GM03348 (cell line): Measurements from ENCODE around the gene SLC25A21.
"Not testable (repeated sequence)": the region's sequence is repeated elsewhere in the genome, so short reads cannot be mapped to it uniquely, and the experiment has no call there.

Experiments used
- DNase-seq: peaks from one replicate; pipeline ENCODE4 v3.0.0; 2012; ENCODE audit warnings: low spot score

The SLC25A21 gene

DNA sequence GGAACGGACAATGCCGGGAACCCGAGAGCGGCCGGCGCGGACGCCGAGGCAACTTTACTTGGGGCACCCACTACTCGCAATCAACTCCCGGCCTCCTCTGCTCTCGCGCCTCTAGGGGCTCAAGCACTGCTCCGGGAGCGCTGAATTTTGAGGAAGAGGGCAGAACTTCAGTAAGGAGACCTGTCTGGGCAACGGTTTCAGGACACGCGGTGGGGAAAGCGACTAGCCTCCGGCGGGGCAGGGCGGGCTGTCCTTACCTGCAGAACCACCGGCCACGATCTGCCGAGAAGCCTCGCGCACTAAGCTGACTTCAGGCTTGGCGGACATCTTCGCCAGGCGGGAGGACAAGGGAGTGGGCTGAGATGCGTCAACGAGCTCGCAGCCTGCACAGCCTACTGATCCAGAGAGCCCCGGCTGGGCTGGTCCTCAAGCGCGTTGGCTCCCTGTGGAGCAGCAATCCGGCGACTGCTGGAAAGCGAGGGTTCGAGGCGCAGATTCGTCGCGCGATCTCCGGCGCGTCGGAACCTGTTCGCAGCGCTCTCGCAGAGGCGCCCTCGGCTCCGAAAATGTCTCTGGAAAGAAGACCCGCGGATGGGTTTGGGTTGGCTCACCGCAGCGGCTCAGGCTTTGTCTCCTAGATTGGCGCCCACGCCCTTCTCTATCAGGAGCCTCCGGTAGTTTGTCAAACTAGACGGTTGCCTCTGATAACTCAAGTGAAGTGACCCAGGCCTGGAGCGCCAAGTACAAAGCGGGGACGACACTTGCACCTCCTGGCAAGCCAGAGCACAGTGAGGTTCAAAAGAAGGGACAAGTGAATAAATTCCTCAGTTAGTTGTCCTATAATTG is at the start of gene SLC25A21:
TSS of gene SLC25A21 (minus strand) at position 583 of the 846 bp plus-strand sequence.
- DNase-seq, result peak; percentile 89

DNA sequence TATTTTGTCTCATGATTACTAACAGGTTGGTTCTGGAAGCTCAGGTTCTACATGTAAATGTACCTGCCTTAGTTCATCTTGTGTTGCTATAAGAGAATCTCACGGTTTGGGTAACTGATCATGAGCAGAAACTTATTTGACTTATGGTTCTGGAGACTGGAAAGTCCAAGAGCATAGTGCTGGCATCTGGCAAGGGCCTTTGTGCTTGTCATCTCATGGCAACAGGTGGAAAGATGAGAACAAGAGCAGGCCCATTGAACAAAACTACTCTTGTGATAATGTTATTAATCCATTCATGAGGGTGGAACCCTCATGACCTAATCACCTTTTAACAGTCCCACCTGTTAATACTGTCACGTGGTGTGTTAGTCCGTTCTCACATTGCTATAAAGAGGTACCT is 48.7 kb upstream of the SLC25A21 start:
- no peak for DNase-seq

DNA sequence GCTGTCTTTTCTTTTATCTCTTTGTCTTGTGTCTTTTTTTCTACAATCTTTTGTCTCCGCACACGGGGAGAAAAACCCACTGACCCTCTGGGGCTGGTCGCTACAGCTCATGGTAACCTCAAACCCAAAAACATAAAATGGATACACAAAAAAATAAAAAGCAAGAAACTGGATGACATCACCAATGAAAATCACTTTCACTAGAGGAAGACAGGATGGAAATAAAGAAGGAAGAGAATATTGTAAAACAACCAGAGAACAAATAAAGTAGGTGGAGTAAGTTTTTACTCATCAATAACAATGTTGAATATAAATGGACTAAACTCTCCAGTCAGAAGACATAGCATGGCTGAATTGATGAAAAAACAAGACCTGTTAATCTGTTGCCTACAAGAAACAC is 42.9 kb upstream of the SLC25A21 start:
- DNase-seq, result no peak

DNA sequence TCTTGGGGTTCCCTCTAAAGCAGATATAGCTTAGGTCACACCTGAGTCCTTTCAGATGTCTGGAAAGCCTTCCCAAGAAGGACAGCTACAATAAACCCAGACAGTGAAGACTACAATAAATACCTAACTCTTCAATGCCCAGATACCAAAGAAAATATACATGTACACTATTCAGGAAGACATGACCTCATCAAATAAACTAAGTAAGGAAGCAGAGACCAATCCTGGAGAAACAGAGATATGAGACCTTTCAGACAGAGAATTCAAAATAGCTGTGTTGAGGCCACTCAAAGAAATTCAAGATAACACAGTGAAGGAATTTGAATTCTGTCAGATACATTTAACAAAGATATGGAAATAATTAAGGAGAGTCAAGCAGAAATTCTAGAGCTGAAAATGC is 40.6 kb upstream of the SLC25A21 start:
- no peak for DNase-seq

DNA sequence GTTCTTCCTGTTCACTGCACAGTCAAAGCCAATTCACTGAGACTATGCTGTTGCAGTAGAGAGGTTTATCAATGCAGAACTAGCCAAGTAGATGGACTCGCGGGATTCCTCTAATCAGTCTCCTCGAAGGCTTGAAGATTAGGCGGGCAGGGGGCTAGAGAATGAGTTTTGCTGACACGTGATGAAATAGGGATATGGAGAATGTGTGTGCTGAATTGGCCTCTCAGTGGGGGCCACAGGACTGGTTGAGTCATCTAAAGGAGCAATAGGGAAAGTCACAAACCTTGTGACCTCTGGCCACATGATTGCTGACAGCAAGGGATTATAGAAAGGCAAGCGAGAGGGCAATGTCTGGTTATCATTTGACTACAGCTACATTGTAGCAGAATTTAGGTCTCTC is 38.0 kb upstream of the SLC25A21 start:
- DNase-seq, result no peak

DNA sequence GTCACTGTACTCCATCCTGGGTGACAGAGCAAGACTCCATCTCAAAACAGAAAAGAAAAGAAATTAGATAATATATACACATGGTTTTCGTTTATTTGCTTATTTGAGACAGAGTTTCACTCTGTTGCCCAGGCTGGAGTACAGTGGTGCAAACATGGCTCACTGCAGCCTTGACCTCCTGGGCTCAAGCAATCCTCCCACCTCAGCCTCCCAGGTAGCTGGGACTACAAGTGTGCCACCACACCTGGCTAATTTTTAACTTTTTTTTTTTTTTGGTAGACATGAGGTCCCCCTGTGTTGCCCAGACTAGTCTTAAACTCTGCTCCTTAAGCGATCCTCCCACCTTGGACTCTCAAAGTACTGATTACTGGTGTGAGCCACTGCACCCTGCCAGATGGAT is 37.2 kb upstream of the SLC25A21 start:
- DNase-seq, result not testable (repeated sequence)

DNA sequence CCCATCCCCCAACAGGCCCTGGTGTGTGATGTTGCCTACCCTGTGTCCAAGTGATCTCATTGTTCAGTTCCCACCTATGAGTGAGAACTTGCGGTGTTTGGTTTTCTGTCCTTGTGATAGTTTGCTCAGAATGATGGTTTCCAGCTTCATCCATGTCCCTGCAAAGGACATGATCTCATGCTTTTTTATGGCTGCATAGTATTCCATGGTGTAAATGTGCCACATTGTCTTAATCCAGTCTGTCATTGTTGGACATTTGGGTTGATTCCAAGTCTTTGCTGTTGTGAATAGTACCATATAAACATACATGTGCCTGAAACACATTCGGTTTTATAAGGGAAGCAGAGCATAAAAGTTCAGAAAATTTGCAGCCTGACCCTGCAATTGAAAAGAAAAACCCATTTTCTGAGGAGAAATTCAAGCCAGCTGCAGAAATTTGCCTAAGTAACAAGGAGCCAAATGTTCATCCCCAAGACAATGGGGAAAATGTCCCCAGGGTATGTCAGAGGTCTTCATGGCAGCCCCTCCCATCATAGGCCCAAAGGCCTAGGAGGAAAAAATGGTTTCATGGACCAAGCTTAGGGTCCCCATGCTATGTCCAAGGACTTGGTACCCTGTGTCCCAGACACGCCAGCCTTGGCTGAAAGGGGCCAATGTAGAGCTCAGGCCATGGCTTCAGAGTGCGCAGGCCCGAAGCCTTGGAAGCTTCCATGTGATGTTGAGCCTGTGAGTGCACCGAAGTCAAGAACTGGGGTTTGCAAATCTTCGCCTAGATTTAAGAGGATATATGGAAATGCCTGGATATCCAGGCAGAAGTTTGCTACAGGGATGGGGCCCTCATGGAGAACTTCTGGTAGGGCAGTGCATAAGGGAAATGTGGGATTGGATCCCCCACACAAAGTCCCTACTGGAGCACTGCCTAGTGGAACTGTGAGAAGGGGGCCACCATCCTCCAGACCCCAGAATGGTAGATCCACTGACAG is 33.5 kb upstream of the SLC25A21 start:
- not testable (repeated sequence) for DNase-seq

DNA sequence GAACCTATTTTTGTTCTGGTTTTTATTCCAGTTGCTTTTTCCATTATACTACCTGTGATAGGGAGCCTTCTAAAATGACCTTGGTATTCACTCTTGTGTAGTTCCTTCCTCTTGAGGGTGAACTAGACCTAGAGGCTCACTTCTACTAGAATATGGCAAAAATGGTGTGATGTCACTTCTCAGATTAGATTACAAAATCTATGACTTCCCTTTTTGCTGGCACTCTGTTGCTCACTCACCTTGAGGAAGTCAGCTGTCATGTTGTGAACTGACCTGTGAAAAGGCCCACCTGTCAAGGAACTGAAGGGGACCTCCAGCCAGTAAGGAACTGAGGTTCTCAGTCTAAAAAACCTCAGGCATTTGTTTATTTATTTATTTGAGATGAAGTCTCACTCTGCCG is 31.0 kb upstream of the SLC25A21 start:
- DNase-seq, result no peak

DNA sequence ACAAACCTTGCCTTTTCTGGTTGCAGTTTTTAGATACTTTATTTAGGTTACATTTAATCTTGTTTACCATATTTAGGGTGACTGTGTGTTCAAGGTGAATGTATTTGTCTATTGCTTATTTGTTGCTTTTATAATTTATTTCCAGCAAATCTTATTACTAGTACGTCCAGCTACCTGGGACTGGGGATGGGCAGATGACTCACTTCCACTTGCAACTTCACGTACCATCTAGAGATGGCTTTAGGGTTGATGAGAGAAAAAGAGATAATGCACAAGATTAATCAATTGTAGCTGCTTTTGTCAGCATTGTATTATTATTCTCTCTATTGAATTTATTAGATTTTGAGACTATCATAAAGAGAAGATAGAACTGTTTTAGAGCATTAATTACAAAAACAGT is 30.4 kb upstream of the SLC25A21 start:
- no peak for DNase-seq

DNA sequence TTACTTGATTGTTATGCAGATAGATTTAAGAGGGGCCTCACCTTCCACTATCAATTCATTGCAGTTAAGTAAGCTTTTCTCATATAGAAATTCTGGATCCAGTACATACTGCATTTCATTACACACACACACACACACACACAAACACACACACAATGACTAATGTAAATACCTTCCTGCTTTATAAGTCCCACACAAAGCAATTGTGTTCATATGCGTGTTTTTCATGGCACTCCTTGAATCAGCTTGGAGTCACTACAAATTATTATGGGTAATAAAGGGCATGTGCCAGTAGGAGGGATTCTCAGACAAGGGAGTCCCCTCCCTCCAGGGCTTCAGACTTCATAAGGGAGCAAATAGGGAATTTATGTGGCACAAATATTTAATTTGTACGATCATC is 29.9 kb upstream of the SLC25A21 start:
- DNase-seq, result no peak

DNA sequence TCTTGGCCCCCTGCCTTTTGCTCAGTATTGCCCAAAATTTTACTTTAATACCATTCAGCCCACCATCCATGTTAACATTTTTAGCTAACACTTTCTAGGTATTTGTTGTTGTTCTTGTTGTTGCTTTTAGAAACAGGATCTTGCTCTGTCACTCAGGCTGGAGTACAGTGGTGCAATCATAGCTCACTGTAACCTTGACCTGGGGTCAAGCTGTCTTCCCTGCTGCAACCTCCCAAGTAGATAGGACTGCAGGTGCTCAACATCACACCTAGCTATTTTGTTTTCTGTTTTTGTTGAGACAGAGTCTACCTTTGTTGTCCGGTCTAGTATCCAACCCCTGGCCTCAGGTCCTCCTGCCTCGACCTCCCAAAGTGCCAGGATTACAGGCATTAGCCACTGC is 29.3 kb upstream of the SLC25A21 start:
- no peak for DNase-seq

DNA sequence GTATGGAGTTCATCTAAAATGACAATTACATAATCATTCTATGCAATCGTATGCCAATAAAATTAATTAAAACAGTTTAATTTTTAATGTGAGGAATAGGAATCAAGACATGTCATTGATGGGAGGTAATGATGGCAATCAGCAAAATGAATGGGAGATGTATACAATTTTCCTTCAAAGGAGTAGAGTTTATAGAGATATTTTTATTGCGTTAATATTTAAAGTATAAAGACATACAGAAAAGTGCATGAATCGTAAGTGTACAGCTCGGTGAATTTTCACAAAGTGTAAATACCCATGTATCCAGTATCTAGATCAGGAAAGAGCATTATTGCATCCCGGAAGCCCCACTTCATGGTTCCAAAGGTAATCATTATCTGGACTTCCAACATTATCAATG is 26.5 kb upstream of the SLC25A21 start:
- no peak for DNase-seq

DNA sequence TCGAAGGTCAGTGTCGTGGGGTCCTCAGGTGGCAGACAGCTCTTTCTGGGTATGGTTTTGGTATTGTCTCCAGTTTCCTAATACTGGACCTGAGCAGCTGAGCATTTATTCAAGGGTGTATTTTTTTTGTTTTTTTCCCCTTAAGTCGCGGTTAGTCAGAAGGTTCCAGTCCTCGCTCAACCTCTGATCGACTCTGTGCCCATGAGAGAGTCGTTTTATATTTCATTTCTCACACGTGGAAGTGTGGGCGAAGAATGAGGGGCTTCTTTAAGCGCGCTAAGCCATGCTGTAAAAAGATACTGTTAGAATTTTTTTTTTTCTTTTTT is 25.8 kb upstream of the SLC25A21 start:
- DNase-seq, result no peak

DNA sequence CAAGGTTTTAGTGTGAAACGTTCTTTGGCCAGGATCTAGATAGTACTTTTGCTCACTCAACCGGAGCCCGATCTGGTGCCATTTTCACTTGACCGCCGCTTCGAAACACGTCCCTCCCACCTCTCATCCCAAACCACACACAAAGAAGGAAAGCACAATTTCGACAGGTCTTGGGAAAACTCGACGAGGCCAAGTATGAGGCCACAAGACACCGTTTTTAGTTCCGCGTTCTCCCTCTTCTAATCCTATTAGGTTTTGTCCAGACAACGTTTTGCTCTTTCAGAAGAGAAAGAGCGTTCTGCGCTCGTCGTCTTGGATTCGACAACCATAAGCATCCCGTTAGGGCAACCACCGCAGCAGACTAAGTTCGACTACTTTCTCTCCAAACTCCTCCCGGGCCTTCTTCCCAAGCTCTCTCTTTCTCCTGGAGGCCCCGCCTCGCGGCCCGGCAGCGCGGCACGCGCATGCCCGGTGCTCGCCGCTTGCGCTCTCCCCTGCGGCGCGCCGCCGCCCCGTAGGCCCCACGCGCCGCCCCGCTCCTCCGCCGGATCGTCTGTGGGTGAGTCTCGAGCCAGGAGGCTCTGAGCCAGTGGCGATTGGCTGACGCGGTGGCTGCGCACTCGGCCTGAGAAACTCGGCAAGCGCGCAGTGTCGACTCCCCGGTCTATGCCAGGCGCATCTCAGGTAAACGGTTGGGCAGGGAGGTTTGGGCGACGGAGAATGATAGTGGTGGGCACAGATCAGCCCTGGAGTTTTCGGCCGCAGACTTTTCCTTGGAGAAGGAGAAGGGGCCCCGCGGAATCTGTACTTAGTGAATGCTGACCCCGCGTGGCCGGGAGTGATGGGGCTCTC is 25.2 kb upstream of the SLC25A21 start, which contains the start of gene MIPOL1:
TSS of gene MIPOL1 (plus strand) at position 517 of the 852 bp plus-strand sequence. CDS start 49,952 bp downstream, outside the sequence.
- peak; percentile 98 for DNase-seq

DNA sequence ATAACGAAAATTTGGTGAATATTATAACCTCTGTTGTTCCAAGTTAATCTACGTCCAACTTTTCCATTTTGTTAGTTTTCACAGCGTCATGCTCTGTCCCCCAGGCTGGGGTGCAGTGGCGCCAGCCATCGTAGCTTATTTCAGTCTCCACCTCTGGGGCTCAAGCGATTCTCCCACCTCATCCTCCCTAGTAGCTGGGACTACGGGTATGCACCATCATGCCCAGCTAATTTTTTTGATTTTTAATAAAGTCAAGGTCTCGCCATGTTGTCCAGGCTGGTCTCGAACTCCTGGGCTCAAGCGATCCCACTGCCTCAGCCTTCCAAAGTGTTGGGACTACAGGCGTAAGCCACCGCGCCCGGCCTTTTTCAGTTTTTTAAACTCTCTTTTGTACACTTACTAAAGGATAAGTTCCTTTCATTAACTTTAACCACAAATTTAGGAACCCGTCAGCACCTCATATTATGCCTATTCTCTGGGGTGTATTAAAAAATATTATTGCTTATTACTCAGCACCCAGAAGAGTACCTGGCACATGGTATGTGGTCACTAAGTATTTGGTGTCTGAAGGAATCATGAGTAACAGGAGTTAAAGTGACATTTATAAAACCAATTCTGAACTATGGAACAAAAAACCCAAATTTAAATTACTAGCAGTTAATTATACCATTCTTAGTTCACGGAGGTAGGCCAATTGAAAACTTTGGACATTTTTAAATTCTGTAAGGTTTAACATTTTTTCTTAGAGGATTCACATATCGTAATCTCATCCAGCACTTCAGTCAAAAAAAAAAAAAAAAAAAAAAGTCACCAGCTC is 24.4 kb upstream of the SLC25A21 start:
- no peak for DNase-seq

DNA sequence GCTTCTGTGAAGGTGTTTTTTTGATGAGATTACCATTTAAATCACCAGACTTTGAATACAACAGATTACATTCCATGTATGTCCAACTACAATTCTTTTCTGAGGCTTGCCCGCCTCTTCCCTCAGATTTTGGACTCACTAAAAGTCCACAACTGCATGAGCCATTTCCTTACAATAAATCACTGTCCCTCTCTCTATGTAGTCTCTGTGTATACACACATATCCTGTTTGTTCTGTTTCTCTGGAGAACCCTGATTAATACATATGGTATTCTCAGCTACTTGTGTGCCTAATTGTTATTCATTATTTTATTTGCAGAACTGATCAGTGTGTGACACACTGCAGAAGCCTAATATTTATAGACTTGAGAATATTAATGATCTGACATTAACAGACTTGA is 22.9 kb upstream of the SLC25A21 start:
- no peak for DNase-seq

DNA sequence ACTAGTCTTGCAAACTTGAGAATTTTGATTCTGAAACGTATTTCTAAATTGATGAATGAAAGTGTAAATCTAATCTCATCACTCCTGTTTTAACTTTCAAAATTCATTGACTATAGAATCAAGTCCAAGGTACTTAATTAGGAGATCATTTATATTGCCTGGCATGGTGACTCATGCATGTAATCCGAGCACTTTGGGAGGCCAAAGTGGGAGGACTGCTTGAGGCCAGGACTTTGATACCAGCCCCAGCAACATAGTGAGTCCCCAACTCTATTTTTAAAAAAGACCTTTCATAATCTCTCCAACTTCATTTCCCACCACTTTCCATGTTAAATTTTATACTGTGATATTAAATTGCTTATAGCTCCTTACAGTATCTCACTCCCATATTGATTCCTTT is 22.3 kb upstream of the SLC25A21 start:
- no peak for DNase-seq

DNA sequence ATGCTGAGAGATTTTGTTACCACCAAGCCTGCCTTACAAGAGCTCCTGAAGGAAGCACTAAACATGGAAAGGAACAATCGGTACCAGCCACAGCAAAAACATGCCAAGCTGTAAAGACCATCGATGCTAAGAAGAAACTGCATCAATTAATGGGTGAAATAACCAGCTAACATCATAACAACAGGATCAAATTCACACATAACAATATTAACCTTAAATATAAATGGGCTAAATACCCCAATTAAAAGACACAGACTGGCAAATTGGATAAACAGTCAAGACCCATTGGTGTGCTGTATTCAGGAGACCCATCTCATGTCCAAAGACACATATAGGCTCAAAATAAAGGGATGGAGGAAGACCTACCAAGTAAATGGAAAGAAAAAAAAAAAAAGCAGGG is 17.3 kb upstream of the SLC25A21 start:
- DNase-seq, result not testable (repeated sequence)

DNA sequence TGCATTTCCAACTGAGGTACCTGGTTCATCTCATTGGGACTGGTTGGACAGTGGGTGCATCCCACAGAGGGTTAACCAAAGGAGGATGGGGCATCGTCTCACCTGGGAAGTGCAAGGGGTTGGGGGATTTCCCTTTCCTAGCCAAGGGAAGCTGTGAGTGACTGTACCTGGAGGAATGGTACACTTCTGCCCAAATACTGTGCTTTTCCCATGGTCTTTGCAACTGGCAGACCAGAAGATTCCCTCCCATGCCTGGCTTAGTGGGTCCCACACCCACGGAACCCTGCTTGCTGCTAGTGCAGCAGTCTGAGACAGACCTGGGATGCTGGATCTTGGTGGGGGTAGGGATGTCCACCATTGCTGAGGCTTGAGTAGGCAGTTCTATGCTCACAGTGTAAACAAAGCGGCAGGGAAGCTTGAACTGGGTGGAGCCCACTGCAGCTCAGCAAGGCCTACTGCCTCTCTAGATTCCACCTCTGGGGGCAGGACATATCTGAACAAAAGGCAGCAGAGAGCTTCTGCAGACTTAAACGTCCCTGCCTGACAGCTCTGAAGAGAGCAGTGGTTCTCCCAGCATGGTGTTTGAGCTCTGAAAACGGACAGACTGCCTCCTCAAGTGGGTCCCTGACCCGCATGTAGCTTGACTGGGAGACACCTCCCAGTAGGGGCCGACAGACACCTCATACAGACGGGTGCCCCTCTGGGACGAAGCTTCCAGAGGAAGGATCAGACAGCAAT is 15.6 kb upstream of the SLC25A21 start:
- DNase-seq, result not testable (repeated sequence)

DNA sequence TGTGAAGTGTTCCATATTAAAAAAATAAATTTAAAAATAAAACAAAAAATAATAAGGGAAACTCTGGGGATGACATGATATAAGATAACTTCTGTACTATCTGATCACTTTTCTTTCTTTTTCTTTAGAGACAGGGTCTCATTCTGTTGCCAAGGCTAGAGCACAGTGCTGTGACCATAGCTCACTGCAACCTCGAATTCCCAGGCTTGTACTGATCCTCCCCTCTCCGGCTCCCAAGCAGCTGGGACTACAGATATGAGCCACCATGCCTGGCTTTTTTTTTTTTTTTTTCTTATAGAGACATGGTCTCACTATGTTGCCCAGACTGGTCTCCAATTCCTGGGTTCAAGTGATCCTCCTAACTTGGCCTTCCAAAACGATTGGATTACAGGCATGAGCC is 14.9 kb upstream of the SLC25A21 start:
- no peak for DNase-seq
